Spleen (tissue), 11 donors: ENCODE results near the gene FAM168B. TPM values are rescaled to one million over a fixed set of nuclear protein-coding genes. Genes with fewer than 3 reads are reported as not detected.

ENCODE experiments used
- DNase-seq: peaks from one replicate; pipeline ENCODE4 v3.0.0-alpha.2; 2020
- H3K27ac ChIP-seq, 8 donors: fragments of 200-600 bp; sonication (generic) in 7 of 8; 1 replicate in 4 of 8; 2 replicates in 4 of 8; pipeline versions ENCODE4 v1.5.0 to v1.8.0; 2016 to 2021; ENCODE audit warnings: inconsistent platforms in 4 of 8, mild to moderate bottlenecking in 4 of 8, moderate library complexity in 1 of 8
- H3K27me3 ChIP-seq, 7 donors: fragments of 200-600 bp; sonication (generic) in 6 of 7; replicated peaks in 1 of 7; 1 replicate in 4 of 7; 2 replicates in 3 of 7; pipeline versions ENCODE4 v1.5.0 to v1.8.0; 2016 to 2021; ENCODE audit warnings: inconsistent platforms in 3 of 7, mild to moderate bottlenecking in 1 of 7
- H3K36me3 ChIP-seq, 6 donors: fragments of 200-600 bp; sonication (generic) in 5 of 6; 1 replicate in 4 of 6; 2 replicates in 2 of 6; pipeline versions ENCODE4 v1.5.0 to v1.8.0; 2016 to 2021; ENCODE audit warnings: inconsistent platforms in 2 of 6
- H3K4me1 ChIP-seq, 6 donors: fragments of 200-600 bp; sonication (generic) in 5 of 6; 1 replicate in 3 of 6; 2 replicates in 3 of 6; pipeline versions ENCODE4 v1.5.0 to v1.8.0; 2016 to 2021; ENCODE audit warnings: inconsistent platforms in 3 of 6
- H3K4me3 ChIP-seq, 8 donors: fragments of 200-600 bp; sonication (generic) in 7 of 8; 1 replicate in 4 of 8; 2 replicates in 4 of 8; pipeline versions ENCODE4 v1.5.0 to v1.8.0; 2016 to 2021; ENCODE audit warnings: inconsistent platforms in 4 of 8, mild to moderate bottlenecking in 4 of 8, moderate library complexity in 2 of 8
- H3K9me3 ChIP-seq, 8 donors: fragments of 200-600 bp; sonication (generic) in 7 of 8; 1 replicate in 4 of 8; 2 replicates in 4 of 8; pipeline versions ENCODE4 v1.5.0 to v1.8.0; 2016 to 2021; ENCODE audit warnings: inconsistent platforms in 4 of 8
- POLR2A ChIP-seq, 3 donors: fragments of 450-650 bp; IDR thresholded peaks; one replicate each; pipeline ENCODE4 v1.5.1; 2017; ENCODE audit warnings: antibody characterized with exemption in 3 of 3, mild to moderate bottlenecking in 1 of 3
- POLR2AphosphoS5 ChIP-seq, 3 donors: sonication (generic); formaldehyde crosslinking; IDR thresholded peaks; one replicate each; pipeline ENCODE4 v1.5.1; 2017; ENCODE audit warnings: antibody characterized with exemption in 3 of 3
- WGBS, 5 donors: extraction: QIAGEN DNeasy Blood & Tissue Kit in 3 of 5; methylation state at CpG; one replicate each; pipeline versions ENCODE4 v1.1.5 to v1.1.7; 2013 to 2018; 5-methylcytosine and 5-hydroxymethylcytosine counted together
- intact Hi-C: fragments of 100-400 bp; cut with DNase I; formaldehyde crosslinking; loops from one replicate; pipeline ENCODE4 v1.15.0; 2023; ENCODE audit warnings: low total_unique reads
- polyA plus RNA-seq, 3 donors: library from polyadenylated mRNA; stranded (reverse); fragments of 200-250 nt; gene quantifications; one replicate each; pipeline ENCODE4 v1.2.1, GENCODE V29; 2013
- total RNA-seq, 7 donors: library from RNA; depleted of rRNA in 3 of 7; stranded (reverse); fragments of >200 nt in 3 of 7; fragmentation: NEBNext Ultra II Directional in 4 of 7; extraction: Animal tissue kit (Norgen Biotek cat#: 25700) in 4 of 7; gene quantifications; one replicate each; pipeline versions ENCODE4 v1.1.0 to v1.2.1, GENCODE V29; 2016 to 2021
- TF ChIP-seq, protein P1 (sequence below), 11 experiments: fragments of 200-600 bp in 7 of 11; fragments of 450-650 bp in 4 of 11; sonication (generic) in 4 of 11; IDR thresholded peaks in 8 of 11; conservative IDR thresholded peaks in 3 of 11; 1 replicate in 7 of 11; 2 replicates in 4 of 11; pipeline versions ENCODE4 v1.4.0 to v1.8.0; 2016 to 2021; ENCODE audit warnings: antibody characterized with exemption in 11 of 11, inconsistent platforms in 4 of 11, mild to moderate bottlenecking in 1 of 11
- donor health status: healthy with polysubstance abuse.
- donor health status: DM: no; HTN: no; CAD: no; lungs with moderate emphysema.
- donor health status: DM: no; HTN: no; CAD: no.
- donor health status: Bipolar disorder and iron deficiency.
- donor health status: healthy.
- donor health status: DM: no; HTN: no; CAD: no.
- donor health status: DM: yes; HTN: yes; CAD: no.

The FAM168B gene
- total and polyA plus RNA-seq, 10 donors: 10.9 to 107 (median 57.5) TPM

DNA sequence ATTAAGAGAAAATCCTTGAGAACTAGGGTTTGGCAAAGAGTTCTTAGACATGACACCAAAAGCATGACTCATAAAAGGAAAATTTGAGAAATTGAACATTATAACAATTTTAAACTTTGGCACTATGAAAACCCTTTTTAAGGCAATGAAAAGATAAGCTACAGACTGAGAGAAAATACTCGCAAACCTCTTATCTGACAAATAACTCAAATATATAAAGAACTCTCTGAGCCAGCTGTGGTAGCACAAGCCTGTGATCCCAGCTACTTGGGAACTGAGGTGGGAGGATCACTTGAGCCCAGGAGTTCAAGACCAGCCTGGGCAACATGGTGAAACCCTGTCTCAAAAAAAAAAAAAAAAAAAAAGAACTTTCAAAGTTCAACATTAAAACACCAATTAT is 70.5 kb downstream of the FAM168B start:
- Histone ChIP-seq H3K4me3 (no peak overlapping the region), H3K36me3 (no peaks in the 10 kb centered on the region), H3K4me1 (no peaks in the 10 kb centered on the region), H3K27me3 (peaks cover 0 to 34% (median 0%) of the 10 kb centered on the region in 7 donors), H3K27ac (no peak overlapping the region), H3K9me3 (peaks cover 0 to 8% (median 4%) of the 10 kb centered on the region in 8 donors)
- WGBS, 5 donors: 73 to 93% (median 84%) methylated on average over 1 of the region's 1 CpG
- TF ChIP-seq POLR2A (IDR thresholded peaks at IDR 0.05) (no peak), POLR2AphosphoS5 (IDR thresholded peaks at IDR 0.05) (no peak)
- TF ChIP-seq, protein P1, sequence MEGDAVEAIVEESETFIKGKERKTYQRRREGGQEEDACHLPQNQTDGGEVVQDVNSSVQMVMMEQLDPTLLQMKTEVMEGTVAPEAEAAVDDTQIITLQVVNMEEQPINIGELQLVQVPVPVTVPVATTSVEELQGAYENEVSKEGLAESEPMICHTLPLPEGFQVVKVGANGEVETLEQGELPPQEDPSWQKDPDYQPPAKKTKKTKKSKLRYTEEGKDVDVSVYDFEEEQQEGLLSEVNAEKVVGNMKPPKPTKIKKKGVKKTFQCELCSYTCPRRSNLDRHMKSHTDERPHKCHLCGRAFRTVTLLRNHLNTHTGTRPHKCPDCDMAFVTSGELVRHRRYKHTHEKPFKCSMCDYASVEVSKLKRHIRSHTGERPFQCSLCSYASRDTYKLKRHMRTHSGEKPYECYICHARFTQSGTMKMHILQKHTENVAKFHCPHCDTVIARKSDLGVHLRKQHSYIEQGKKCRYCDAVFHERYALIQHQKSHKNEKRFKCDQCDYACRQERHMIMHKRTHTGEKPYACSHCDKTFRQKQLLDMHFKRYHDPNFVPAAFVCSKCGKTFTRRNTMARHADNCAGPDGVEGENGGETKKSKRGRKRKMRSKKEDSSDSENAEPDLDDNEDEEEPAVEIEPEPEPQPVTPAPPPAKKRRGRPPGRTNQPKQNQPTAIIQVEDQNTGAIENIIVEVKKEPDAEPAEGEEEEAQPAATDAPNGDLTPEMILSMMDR (IDR thresholded peaks at IDR 0.05 in 8 of 11, conservative IDR thresholded peaks at IDR 0.05 in 3 of 11): no peak
- no peak for DNase-seq
- intact Hi-C loops: no loop called here

DNA sequence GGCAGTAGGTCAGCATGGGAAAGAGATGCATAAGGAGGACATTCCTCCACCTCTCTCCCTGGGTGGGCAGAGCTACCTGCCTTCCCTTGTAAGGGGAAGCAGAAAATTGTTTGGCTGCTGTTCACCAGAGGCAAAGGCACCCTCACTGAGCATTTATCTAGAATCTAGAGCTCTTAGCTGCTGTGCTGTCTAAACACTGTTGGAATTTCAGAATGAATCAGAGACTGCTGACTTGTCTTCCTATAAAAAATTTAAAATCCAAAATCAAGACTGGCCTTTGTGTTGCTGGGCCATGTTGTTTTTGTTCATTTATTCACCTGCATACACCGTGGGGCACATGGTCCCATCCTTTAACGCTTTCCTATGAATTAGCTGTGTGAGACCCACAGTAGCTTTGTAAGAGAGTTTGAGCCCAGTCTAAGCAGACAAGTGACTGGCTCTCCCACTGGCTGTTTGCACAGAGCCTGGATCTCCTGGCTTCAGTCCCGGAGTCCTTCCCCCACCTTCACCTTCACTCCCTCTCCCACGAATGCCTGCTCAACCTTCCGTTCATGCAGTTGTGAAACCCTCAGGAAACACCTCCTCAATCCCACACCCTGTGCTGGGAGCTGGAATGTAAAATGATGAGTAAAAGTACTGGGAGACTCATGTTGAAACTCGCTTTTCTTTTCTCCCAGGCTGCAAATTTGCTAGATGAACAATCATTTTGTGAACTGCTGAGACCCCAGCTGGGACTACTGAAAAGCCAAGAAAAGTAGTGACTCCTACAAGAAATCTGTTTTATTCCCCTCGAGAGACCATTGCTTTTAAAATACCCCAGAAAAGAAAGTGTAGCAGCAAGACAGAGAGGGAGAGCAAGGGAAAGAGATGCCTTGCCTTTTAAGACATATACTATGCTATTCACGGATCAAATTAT is 76.2 kb downstream of the FAM168B start:
- H3K4me1 ChIP-seq: no peaks in the 10 kb centered on the region
- no peak for DNase-seq

DNA sequence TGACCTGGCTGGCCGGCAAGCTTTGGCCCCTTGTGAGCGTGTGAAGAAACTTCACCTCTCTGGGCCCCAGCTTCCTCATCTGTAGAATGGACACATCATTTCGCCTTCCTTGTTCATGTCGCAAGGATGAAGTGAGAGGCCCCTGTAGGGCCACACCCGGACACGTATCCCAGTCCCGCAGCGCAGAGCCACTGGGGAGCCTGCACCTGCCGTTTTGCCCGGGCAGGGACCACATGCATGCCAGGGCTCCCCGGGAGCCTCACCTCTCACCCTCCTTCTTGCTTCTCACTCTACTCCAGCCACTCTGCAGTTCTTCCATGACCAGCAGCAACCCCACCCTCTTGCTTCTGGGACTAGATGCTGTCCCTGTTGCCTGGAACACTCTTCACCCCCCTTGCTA is 77.5 kb downstream of the FAM168B start:
- Histone ChIP-seq H3K36me3 (no peaks in the 10 kb centered on the region), H3K27ac (no peak overlapping the region), H3K4me1 (no peaks in the 10 kb centered on the region), H3K4me3 (no peak overlapping the region), H3K27me3 (peaks cover 0 to 39% (median 0%) of the 10 kb centered on the region in 7 donors), H3K9me3 (no peaks in the 10 kb centered on the region)
- no peak for TF ChIP-seq POLR2A (IDR thresholded peaks at IDR 0.05)
- TF ChIP-seq, protein P1 (IDR thresholded peaks at IDR 0.05 in 8 of 11, conservative IDR thresholded peaks at IDR 0.05 in 3 of 11): no peak
- no peak for TF ChIP-seq POLR2AphosphoS5 (IDR thresholded peaks at IDR 0.05)
- 90 to 94% (median 91%) methylated on average over 11 of the region's 11 CpGs for WGBS, 5 donors
- intact Hi-C loops: no loop called here
- DNase-seq: peak; percentile 70

More for the DNA sequence above, 76.2 kb downstream of the FAM168B start:
- Histone ChIP-seq H3K9me3 (no peaks in the 10 kb centered on the region), H3K27ac (no peak overlapping the region), H3K4me3 (no peak overlapping the region), H3K27me3 (peaks cover 0 to 34% (median 0%) of the 10 kb centered on the region in 7 donors), H3K36me3 (no peaks in the 10 kb centered on the region)
- TF ChIP-seq, protein P1 (IDR thresholded peaks at IDR 0.05 in 8 of 11, conservative IDR thresholded peaks at IDR 0.05 in 3 of 11): no peak
- TF ChIP-seq POLR2A (IDR thresholded peaks at IDR 0.05) (no peak), POLR2AphosphoS5 (IDR thresholded peaks at IDR 0.05) (no peak)
- intact Hi-C loops: no loop called here
- WGBS, 5 donors: 47 to 55% (median 52%) methylated on average over 8 of the region's 8 CpGs

DNA sequence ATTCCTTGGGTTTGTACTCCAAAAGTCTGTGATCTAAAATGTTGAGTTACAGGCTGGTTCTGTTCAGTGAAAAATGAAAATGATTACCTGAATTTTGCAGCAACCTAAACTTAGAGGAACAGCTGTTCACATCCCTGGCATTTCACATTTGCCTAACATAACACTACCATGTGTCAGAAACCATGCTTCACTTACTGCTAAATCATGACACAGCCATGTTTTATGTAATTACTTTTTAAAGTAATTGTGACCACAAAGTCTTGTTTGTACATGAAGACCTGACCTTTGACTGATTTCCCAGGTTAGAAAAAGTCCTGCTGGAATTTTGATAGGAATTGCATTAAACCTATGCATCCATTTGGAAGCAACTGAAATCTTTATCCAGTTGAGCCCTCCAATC is 79.1 kb downstream of the FAM168B start:
- H3K4me1 ChIP-seq: no peaks in the 10 kb centered on the region
- no peak overlapping the region for H3K4me3 ChIP-seq
- H3K36me3 ChIP-seq: no peaks in the 10 kb centered on the region
- TF ChIP-seq POLR2A (IDR thresholded peaks at IDR 0.05): no peak
- no peak for TF ChIP-seq POLR2AphosphoS5 (IDR thresholded peaks at IDR 0.05)
- TF ChIP-seq, protein P1 (IDR thresholded peaks at IDR 0.05 in 8 of 11, conservative IDR thresholded peaks at IDR 0.05 in 3 of 11): no peak
- intact Hi-C loops: no loop called here
- H3K27me3 ChIP-seq: peaks cover 0 to 46% (median 0%) of the 10 kb centered on the region in 7 donors
- no peaks in the 10 kb centered on the region for H3K9me3 ChIP-seq
- no peak overlapping the region for H3K27ac ChIP-seq
- DNase-seq: no peak
